K562 (cell line): ENCODE results near the gene CPVL. TPM values are rescaled to one million over a fixed set of nuclear protein-coding genes. Genes with fewer than 3 reads are reported as not detected.

Experiments used
- ATAC-seq: fragments of 200-7000 bp; cut with Tn5 transposase; 3 replicates; pipeline ENCODE4 v1.9.1; 2020; ENCODE audit warnings: moderate library complexity
- BruUV-seq: library from RNA; stranded (reverse); fragments of 400-500 nt; replicated peaks from 2 replicates; lab custom pipeline; 2021; lab: Mats Ljungman, UMichigan
- CTCF ChIA-PET: fragments of 300-600 bp; formaldehyde crosslinking; extraction: SDS; loops from one replicate; lab custom pipeline; 2021; ENCODE audit warnings: low intra/inter-chr PET ratio; lab: Yijun Ruan, JAX
- POLR2A ChIA-PET: fragments of 300-600, 350-650 bp; sonication (Branson Sonifier 250); formaldehyde crosslinking; extraction: SDS; loops from one replicate; lab custom pipeline; 2021; ENCODE audit warnings: antibody characterized with exemption, inconsistent platforms; lab: Yijun Ruan, JAX
- DNase-seq, 4 experiments: peaks; one replicate each; pipeline versions ENCODE4 v3.0.0 to v3.0.0-alpha.2; 2011 to 2018; ENCODE audit warnings: low spot score in 3 of 4, mixed read lengths in 3 of 4; ENCODE audit errors: extremely low read depth in 1 of 4
- FAIRE-seq: peaks from 2 replicates; lab custom pipeline; 2011; peaks lifted over from hg19 to GRCh38; lab: Jason Lieb, UNC
- H2AFZ ChIP-seq: 2 replicates; pipeline ENCODE4 v1.6.0; 2011; ENCODE audit warnings: low read depth, low read length, control low read depth, inconsistent platforms
- H3K27ac ChIP-seq: fragments of 200-600 bp; 3 replicates; pipeline ENCODE4 v1.8.0; 2011; ENCODE audit warnings: low read depth, mild to moderate bottlenecking, control low read depth, inconsistent platforms, low read length, moderate library complexity, mixed read lengths; ENCODE audit errors: extremely low read depth
- H3K27me3 ChIP-seq, 2 experiments: fragments of 300-600 bp in 1 of 2; 2 replicates in 1 of 2; 3 replicates in 1 of 2; pipeline versions ENCODE4 v1.6.0 to v1.8.0; 2011; ENCODE audit warnings: inconsistent platforms in 2 of 2, low read length in 2 of 2, mild to moderate bottlenecking in 1 of 2, mixed read lengths in 1 of 2, moderate library complexity in 1 of 2; ENCODE audit not compliant: control insufficient read depth in 2 of 2, insufficient read depth in 2 of 2
- H3K36me3 ChIP-seq: fragments of 300-600 bp; 3 replicates; pipeline ENCODE4 v1.8.0; 2011; ENCODE audit warnings: mild to moderate bottlenecking, low read length, inconsistent platforms; ENCODE audit not compliant: control insufficient read depth, insufficient read depth
- H3K4me1 ChIP-seq, 2 experiments: fragments of 200-600 bp in 1 of 2; replicated peaks in 1 of 2; 2 replicates in 1 of 2; 3 replicates in 1 of 2; pipeline versions ENCODE4 v1.5.1 to v1.8.0; 2011; ENCODE audit warnings: inconsistent platforms in 2 of 2, low read length in 2 of 2, mild to moderate bottlenecking in 1 of 2, mixed read lengths in 1 of 2, moderate library complexity in 1 of 2; ENCODE audit not compliant: control insufficient read depth in 2 of 2, insufficient read depth in 2 of 2
- H3K4me2 ChIP-seq: 2 replicates; pipeline ENCODE4 v1.6.1; 2011; ENCODE audit warnings: low read length, control low read depth, inconsistent platforms, mixed read lengths; ENCODE audit not compliant: insufficient read depth
- H3K4me3 ChIP-seq: fragments of 200-600 bp; sonication (generic), shearing (Covaris generic); 2 replicates; pipeline ENCODE4 v1.5.1; 2016; ENCODE audit warnings: control low read depth, inconsistent platforms
- H3K79me2 ChIP-seq: fragments of 200-600 bp; 3 replicates; pipeline ENCODE4 v1.8.0; 2011; ENCODE audit warnings: low read length, inconsistent platforms; ENCODE audit not compliant: control insufficient read depth, insufficient read depth
- H3K9ac ChIP-seq, 2 experiments: 2 replicates each; pipeline versions ENCODE4 v1.6.0 to v1.6.1; 2011; ENCODE audit warnings: low read depth in 2 of 2, low read length in 2 of 2, control low read depth in 1 of 2, inconsistent platforms in 1 of 2, mild to moderate bottlenecking in 1 of 2, mixed read lengths in 1 of 2; ENCODE audit not compliant: insufficient read depth in 1 of 2
- H3K9me1 ChIP-seq: one replicate; pipeline ENCODE4 v1.6.0; 2011; ENCODE audit warnings: inconsistent platforms, mild to moderate bottlenecking, low read length, moderate library complexity; ENCODE audit not compliant: control insufficient read depth, insufficient read depth
- H3K9me3 ChIP-seq: replicated peaks from 2 replicates; pipeline ENCODE4 v1.5.1; 2011; ENCODE audit warnings: low read depth, low read length, inconsistent platforms; ENCODE audit not compliant: control insufficient read depth, insufficient read depth
- H4K20me1 ChIP-seq: replicated peaks from 2 replicates; pipeline ENCODE4 v1.6.1; 2011; ENCODE audit warnings: low read length, inconsistent platforms, mixed read lengths; ENCODE audit not compliant: control insufficient read depth, insufficient read depth
- ETV1 ChIP-seq: fragments of 450-650 bp; conservative IDR thresholded peaks from 2 replicates; pipeline ENCODE4 v1.6.1; 2016; ENCODE audit warnings: missing genetic modification characterization, control low read depth, low read depth, missing compliant biosample characterization
- GABPB2 ChIP-seq: fragments of 250-450 bp; sonication (Bioruptor Pico); conservative IDR thresholded peaks from 2 replicates; pipeline ENCODE4 v1.5.1; 2021; ENCODE audit warnings: mild to moderate bottlenecking
- GATAD2B ChIP-seq: fragments of 450-650 bp; IDR thresholded peaks from 2 replicates; pipeline ENCODE4 v1.6.1; 2017; ENCODE audit warnings: mild to moderate bottlenecking, borderline replicate concordance
- MCM5 ChIP-seq: fragments of 450-650 bp; IDR thresholded peaks from 2 replicates; pipeline ENCODE4 v1.6.1; 2016; ENCODE audit warnings: low read depth
- SIN3A ChIP-seq, 2 experiments: fragments of 150-350 bp in 1 of 2; IDR thresholded peaks; 2 replicates each; pipeline ENCODE4 v1.6.1; 2011 to 2016; ENCODE audit warnings: borderline replicate concordance in 2 of 2, low read depth in 2 of 2, low read length in 2 of 2, mild to moderate bottlenecking in 2 of 2, moderate library complexity in 2 of 2; ENCODE audit not compliant: control insufficient read depth in 1 of 2
- SP2 ChIP-seq: IDR thresholded peaks from 2 replicates; pipeline ENCODE4 v1.6.1; 2011; ENCODE audit warnings: mild to moderate bottlenecking, low read depth, low read length, moderate library complexity; ENCODE audit not compliant: poor library complexity, severe bottlenecking; ENCODE audit errors: extremely low read depth
- VEZF1 ChIP-seq: fragments of 200-800 bp; sonication (Bioruptor generic); IDR thresholded peaks from 2 replicates; pipeline ENCODE4 v1.6.1; 2017; ENCODE audit warnings: missing genetic modification characterization, missing compliant biosample characterization
- WGBS: fragments of 100-300 bp; shearing (Covaris generic); methylation state at CpG from one replicate; pipeline ENCODE4 v1.1.6; 2016; ENCODE audit warnings: low coverage, mixed read lengths; ENCODE audit not compliant: insufficient coverage; ENCODE audit errors: missing lambda C conversion rate; 5-methylcytosine and 5-hydroxymethylcytosine counted together
- in situ Hi-C: fragments of 300-500 bp; cut with MboI; formaldehyde crosslinking; loops from 4 replicates; pipeline ENCODE4 v1.15.0; 2018; ENCODE audit warnings: inconsistent platforms, mixed read lengths
- intact Hi-C: fragments of 100-400 bp; cut with micrococcal nuclease; formaldehyde crosslinking; loops from 2 replicates; pipeline ENCODE4 v1.14.2; 2022
- polyA plus RNA-seq, 8 experiments: library from polyadenylated mRNA; depleted of rRNA in 4 of 8; stranded (reverse) in 5 of 8; unstranded in 3 of 8; fragments of >200 nt; fragmentation: Nextera tagmentation in 2 of 8; fragmentation: Illumina TruSeq in 1 of 8; extraction: Ambion mirVana in 2 of 8; extraction: Trizol in 1 of 8; gene quantifications; 2 replicates each; pipeline versions ENCODE4 v1.2.1 to v1.2.3, GENCODE V29; 2011 to 2014; ENCODE audit warnings: inconsistent platforms in 1 of 8, missing spikeins in 1 of 8
- total RNA-seq, 7 experiments: library from RNA; depleted of rRNA in 6 of 7; stranded (reverse); fragments of >200 nt in 6 of 7; fragmentation: Illumina TruSeq in 2 of 7; extraction: Trizol in 2 of 7; gene quantifications; 2 replicates each; pipeline versions ENCODE4 v1.2.1 to v1.2.3, GENCODE V29; 2011 to 2021; ENCODE audit warnings: low replicate concordance in 1 of 7
- TF ChIP-seq, protein P1 (sequence below): sonication (generic); formaldehyde crosslinking; IDR thresholded peaks from 2 replicates; pipeline ENCODE4 v1.8.0; 2022; ENCODE audit warnings: mild to moderate bottlenecking, missing genetic modification reagents

Gene CPVL
- total and polyA plus RNA-seq, 9 of the 15 experiments (the other 6 are each of a cell fraction or from before 2014, with no cell fraction given), result 0.89 to 2.4 (median 1.5) TPM

GRCh38 chr7:29035044-29035740, 111.1 kb downstream of the CPVL start:
- no peaks in the 10 kb centered on the region; a peak in 1 of 5 replicates for H3K27me3 ChIP-seq
- no peaks in the 10 kb centered on the region for H4K20me1 ChIP-seq
- in situ Hi-C loops, result no loop called here
- no peaks in the 10 kb centered on the region for H3K36me3 ChIP-seq
- intact Hi-C loops, result no loop called here
- ChIA-PET CTCF (no interaction called here), POLR2A (no interaction called here)
- WGBS, result 2% methylated on average over 8 of the region's 8 CpGs
- no peak overlapping the region for H3K4me2 ChIP-seq
- H3K79me2 ChIP-seq, result no peaks in the 10 kb centered on the region
- no peak for ATAC-seq
- no peaks in the 10 kb centered on the region for H3K9me3 ChIP-seq
- no peak overlapping the region for H3K9ac ChIP-seq
- BruUV-seq, result no TSS peak
- no peak for DNase-seq
- H2AFZ ChIP-seq, result no peak overlapping the region
- TF ChIP-seq SP2, result no peak
- H3K9me1 ChIP-seq, result no peaks in the 10 kb centered on the region
- no peak overlapping the region for H3K4me3 ChIP-seq
- H3K27ac ChIP-seq, result no peak overlapping the region
- FAIRE-seq, result no peak
- no peaks in the 10 kb centered on the region for H3K4me1 ChIP-seq

DNA sequence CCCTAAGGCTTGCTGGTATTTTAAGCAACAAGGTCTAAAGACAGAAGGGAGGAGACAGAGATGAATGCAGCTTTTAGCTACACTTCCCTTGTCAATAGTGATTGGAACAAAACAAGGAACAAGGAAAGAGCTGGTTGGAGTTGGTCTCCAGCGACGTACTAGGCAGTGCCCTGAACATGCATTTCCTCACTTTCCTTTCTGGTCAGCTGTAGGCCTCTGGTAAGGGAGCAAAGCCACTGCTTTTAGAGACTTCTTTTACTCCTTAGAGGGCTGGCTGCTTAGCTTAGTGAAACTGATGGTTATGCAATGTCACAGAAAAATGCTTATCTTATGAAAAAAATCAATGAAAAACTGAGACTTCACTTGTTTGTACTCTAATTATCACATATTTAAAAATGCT, 112.8 kb downstream of the CPVL start:
- in situ Hi-C loops (no loop called here), intact Hi-C loops (no loop called here)
- Histone ChIP-seq H3K4me1 (no peaks in the 10 kb centered on the region), H3K9me3 (no peaks in the 10 kb centered on the region), H3K27ac (no peak overlapping the region), H3K9ac (no peak overlapping the region), H2AFZ (no peak overlapping the region), H4K20me1 (no peaks in the 10 kb centered on the region), H3K36me3 (no peaks in the 10 kb centered on the region), H3K4me2 (no peak overlapping the region), H3K79me2 (no peaks in the 10 kb centered on the region), H3K27me3 (no peaks in the 10 kb centered on the region; a peak in 1 of 5 replicates), H3K9me1 (no peaks in the 10 kb centered on the region), H3K4me3 (no peak overlapping the region)
- ATAC-seq (no peak), FAIRE-seq (no peak), DNase-seq (no peak)
- WGBS, result 6% methylated on average over 2 of the region's 2 CpGs
- BruUV-seq, result no TSS peak
- ChIA-PET POLR2A (interaction anchor here (0.6 kb wide), 1 partner anchor 8 kb away, joined by 3 read pairs; no protein-coding TSS in a partner anchor), CTCF (no interaction called here)
- TF ChIP-seq VEZF1 (no peak), GATAD2B (no peak), GABPB2 (CRISPR knock-in tag) (no peak), ETV1 (tag) (no peak), SIN3A (IDR thresholded peaks at IDR 0.05; ENCODE audit: borderline replicate concordance in 2 of 2, control insufficient read depth in 1 of 2, low read depth in 2 of 2, low read length in 2 of 2) (no peak), MCM5 (no peak)
- TF ChIP-seq, protein P1, sequence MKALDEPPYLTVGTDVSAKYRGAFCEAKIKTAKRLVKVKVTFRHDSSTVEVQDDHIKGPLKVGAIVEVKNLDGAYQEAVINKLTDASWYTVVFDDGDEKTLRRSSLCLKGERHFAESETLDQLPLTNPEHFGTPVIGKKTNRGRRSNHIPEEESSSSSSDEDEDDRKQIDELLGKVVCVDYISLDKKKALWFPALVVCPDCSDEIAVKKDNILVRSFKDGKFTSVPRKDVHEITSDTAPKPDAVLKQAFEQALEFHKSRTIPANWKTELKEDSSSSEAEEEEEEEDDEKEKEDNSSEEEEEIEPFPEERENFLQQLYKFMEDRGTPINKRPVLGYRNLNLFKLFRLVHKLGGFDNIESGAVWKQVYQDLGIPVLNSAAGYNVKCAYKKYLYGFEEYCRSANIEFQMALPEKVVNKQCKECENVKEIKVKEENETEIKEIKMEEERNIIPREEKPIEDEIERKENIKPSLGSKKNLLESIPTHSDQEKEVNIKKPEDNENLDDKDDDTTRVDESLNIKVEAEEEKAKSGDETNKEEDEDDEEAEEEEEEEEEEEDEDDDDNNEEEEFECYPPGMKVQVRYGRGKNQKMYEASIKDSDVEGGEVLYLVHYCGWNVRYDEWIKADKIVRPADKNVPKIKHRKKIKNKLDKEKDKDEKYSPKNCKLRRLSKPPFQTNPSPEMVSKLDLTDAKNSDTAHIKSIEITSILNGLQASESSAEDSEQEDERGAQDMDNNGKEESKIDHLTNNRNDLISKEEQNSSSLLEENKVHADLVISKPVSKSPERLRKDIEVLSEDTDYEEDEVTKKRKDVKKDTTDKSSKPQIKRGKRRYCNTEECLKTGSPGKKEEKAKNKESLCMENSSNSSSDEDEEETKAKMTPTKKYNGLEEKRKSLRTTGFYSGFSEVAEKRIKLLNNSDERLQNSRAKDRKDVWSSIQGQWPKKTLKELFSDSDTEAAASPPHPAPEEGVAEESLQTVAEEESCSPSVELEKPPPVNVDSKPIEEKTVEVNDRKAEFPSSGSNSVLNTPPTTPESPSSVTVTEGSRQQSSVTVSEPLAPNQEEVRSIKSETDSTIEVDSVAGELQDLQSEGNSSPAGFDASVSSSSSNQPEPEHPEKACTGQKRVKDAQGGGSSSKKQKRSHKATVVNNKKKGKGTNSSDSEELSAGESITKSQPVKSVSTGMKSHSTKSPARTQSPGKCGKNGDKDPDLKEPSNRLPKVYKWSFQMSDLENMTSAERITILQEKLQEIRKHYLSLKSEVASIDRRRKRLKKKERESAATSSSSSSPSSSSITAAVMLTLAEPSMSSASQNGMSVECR, result no peak
